Measurements from ENCODE around the gene EHF.

The EHF gene

GRCh38 chr11:34640050-34640923 is 19.4 kb downstream of the EHF start:
- no peak for TF ChIP-seq CTCF (IDR thresholded peaks at IDR 0.05; ENCODE audit: control insufficient read depth, extremely low read depth, insufficient read depth)
- peak overlapping the region; percentile 33 for H3K4me3 ChIP-seq (ENCODE audit: low read depth, low read length)
- DNase-seq (ENCODE audit: low read depth) = peak; percentile 92

DNA sequence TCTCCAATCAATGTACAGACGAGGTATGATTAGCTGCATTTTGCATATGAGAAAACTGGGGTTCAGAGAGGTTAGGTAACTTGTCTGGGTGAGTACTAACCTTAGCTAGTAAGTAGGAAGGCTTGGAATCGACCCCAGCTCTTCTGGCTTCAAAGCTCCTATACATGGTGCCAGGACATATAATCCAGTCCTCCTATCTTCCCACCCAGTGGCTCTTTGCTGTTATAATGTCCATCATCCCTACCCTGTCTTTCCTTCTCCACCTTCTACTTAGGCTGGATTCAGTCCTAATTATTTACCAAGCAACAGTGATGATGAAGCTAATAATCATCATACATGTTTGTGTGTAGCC is 20.0 kb downstream of the EHF start:
- no peak for DNase-seq (ENCODE audit: low read depth)
- no peak for TF ChIP-seq CTCF (IDR thresholded peaks at IDR 0.05; ENCODE audit: control insufficient read depth, extremely low read depth, insufficient read depth)
- H3K4me3 ChIP-seq (ENCODE audit: low read depth, low read length) = peak overlapping the region; percentile 33

- peak overlapping the region; percentile 10 for H3K4me3 ChIP-seq (ENCODE audit: low read depth, low read length)
- no peak for DNase-seq (ENCODE audit: low read depth)
- no peak for TF ChIP-seq CTCF (IDR thresholded peaks at IDR 0.05; ENCODE audit: control insufficient read depth, extremely low read depth, insufficient read depth)
Observed at GRCh38 chr11:34641456-34641855, 20.6 kb downstream of the EHF start.

DNA sequence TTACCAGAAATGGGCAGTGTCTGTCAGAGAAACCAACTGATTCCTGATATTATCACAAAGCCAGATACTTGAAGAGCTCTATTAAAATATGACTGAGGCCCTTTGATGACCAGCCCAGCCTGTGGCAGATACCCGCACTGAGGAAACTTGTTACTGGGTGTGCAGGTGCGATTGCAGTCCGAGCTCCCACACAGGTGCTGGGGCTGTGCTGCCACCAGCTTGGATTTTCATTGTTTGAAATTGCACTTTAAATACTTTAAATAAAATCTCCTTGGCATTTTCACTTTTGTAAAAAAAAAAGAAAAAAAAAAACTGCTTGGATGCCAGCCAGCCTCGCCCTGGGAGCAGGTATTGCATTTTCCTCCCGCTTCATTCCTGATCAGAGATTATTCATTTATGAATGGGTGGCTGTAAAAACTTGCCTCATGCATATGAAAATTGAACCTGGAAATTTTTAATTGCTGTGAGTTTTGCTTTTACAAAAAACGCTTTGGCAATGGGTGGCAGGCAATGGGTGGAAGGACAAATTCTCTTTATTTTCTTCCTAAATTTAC is 21.2 kb downstream of the EHF start:
- TF ChIP-seq CTCF (IDR thresholded peaks at IDR 0.05; ENCODE audit: control insufficient read depth, extremely low read depth, insufficient read depth) = no peak
- peak overlapping the region; percentile 10; the same call in 1 of the 2 replicates for H3K4me3 ChIP-seq (ENCODE audit: low read depth, low read length)
- no peak for DNase-seq (ENCODE audit: low read depth)

- DNase-seq (ENCODE audit: low read depth) = no peak
- TF ChIP-seq CTCF (IDR thresholded peaks at IDR 0.05; ENCODE audit: control insufficient read depth, extremely low read depth, insufficient read depth) = no peak
Observed at GRCh38 chr11:34642873-34643272, 22.0 kb downstream of the EHF start.

GRCh38 chr11:34643311-34643710 is 22.4 kb downstream of the EHF start:
- no peak for TF ChIP-seq CTCF (IDR thresholded peaks at IDR 0.05; ENCODE audit: control insufficient read depth, extremely low read depth, insufficient read depth)
- DNase-seq (ENCODE audit: low read depth) = no peak
- no peak overlapping the region for H3K4me3 ChIP-seq (ENCODE audit: low read depth, low read length)

More at GRCh38 chr11:34642873-34643272, 22.0 kb downstream of the EHF start:
- no peak overlapping the region for H3K4me3 ChIP-seq (ENCODE audit: low read depth, low read length)

All from LNCaP clone FGC (cell line).